ENCODE data around the gene P3R3URF.

DNA sequence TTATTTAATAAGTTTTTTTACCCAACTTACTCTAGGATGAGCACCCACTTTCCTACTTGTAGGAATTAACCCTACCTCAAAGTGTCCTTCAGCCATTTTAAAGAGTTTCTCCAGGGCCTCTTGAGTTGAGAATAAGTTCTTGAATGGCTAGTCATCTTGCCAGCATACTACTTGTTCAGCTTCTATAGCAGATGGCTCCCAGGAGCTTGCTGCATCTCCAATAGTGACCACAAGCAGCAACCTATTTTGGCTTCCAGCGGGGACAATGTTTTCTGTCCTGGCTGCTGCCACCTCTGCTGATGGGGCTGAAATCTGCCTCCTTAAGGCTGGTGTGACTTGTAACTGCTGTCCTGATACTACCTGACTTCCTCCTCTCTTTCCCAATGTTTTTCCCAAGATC is 23.1 kb downstream of the P3R3URF start:
- no peak for TF ChIP-seq KLF1 (tag by site-specific recombination; IDR thresholded peaks at IDR 0.05)
- TF ChIP-seq, protein P1, sequence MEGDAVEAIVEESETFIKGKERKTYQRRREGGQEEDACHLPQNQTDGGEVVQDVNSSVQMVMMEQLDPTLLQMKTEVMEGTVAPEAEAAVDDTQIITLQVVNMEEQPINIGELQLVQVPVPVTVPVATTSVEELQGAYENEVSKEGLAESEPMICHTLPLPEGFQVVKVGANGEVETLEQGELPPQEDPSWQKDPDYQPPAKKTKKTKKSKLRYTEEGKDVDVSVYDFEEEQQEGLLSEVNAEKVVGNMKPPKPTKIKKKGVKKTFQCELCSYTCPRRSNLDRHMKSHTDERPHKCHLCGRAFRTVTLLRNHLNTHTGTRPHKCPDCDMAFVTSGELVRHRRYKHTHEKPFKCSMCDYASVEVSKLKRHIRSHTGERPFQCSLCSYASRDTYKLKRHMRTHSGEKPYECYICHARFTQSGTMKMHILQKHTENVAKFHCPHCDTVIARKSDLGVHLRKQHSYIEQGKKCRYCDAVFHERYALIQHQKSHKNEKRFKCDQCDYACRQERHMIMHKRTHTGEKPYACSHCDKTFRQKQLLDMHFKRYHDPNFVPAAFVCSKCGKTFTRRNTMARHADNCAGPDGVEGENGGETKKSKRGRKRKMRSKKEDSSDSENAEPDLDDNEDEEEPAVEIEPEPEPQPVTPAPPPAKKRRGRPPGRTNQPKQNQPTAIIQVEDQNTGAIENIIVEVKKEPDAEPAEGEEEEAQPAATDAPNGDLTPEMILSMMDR (tag by site-specific recombination; IDR thresholded peaks at IDR 0.05) = no peak
- no peak for TF ChIP-seq ZNF747 (tag by site-specific recombination; IDR thresholded peaks at IDR 0.05)
- TF ChIP-seq ZNF292 (tag by site-specific recombination; IDR thresholded peaks at IDR 0.05; ENCODE audit: borderline replicate concordance, low read depth) = no peak
- TF ChIP-seq, protein P2, sequence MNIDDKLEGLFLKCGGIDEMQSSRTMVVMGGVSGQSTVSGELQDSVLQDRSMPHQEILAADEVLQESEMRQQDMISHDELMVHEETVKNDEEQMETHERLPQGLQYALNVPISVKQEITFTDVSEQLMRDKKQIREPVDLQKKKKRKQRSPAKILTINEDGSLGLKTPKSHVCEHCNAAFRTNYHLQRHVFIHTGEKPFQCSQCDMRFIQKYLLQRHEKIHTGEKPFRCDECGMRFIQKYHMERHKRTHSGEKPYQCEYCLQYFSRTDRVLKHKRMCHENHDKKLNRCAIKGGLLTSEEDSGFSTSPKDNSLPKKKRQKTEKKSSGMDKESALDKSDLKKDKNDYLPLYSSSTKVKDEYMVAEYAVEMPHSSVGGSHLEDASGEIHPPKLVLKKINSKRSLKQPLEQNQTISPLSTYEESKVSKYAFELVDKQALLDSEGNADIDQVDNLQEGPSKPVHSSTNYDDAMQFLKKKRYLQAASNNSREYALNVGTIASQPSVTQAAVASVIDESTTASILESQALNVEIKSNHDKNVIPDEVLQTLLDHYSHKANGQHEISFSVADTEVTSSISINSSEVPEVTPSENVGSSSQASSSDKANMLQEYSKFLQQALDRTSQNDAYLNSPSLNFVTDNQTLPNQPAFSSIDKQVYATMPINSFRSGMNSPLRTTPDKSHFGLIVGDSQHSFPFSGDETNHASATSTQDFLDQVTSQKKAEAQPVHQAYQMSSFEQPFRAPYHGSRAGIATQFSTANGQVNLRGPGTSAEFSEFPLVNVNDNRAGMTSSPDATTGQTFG (tag by site-specific recombination; IDR thresholded peaks at IDR 0.05; ENCODE audit: borderline replicate concordance) = no peak
- no peak for TF ChIP-seq ZNF791 (tag by site-specific recombination; IDR thresholded peaks at IDR 0.05)
- no peak for TF ChIP-seq ZNF670 (tag by site-specific recombination; IDR thresholded peaks at IDR 0.05; ENCODE audit: low read depth)
- TF ChIP-seq ZNF843 (tag by site-specific recombination; IDR thresholded peaks at IDR 0.05) = no peak
- TF ChIP-seq, protein P3, sequence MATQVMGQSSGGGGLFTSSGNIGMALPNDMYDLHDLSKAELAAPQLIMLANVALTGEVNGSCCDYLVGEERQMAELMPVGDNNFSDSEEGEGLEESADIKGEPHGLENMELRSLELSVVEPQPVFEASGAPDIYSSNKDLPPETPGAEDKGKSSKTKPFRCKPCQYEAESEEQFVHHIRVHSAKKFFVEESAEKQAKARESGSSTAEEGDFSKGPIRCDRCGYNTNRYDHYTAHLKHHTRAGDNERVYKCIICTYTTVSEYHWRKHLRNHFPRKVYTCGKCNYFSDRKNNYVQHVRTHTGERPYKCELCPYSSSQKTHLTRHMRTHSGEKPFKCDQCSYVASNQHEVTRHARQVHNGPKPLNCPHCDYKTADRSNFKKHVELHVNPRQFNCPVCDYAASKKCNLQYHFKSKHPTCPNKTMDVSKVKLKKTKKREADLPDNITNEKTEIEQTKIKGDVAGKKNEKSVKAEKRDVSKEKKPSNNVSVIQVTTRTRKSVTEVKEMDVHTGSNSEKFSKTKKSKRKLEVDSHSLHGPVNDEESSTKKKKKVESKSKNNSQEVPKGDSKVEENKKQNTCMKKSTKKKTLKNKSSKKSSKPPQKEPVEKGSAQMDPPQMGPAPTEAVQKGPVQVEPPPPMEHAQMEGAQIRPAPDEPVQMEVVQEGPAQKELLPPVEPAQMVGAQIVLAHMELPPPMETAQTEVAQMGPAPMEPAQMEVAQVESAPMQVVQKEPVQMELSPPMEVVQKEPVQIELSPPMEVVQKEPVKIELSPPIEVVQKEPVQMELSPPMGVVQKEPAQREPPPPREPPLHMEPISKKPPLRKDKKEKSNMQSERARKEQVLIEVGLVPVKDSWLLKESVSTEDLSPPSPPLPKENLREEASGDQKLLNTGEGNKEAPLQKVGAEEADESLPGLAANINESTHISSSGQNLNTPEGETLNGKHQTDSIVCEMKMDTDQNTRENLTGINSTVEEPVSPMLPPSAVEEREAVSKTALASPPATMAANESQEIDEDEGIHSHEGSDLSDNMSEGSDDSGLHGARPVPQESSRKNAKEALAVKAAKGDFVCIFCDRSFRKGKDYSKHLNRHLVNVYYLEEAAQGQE (tag by site-specific recombination; IDR thresholded peaks at IDR 0.05) = no peak
- TF ChIP-seq, protein P4, sequence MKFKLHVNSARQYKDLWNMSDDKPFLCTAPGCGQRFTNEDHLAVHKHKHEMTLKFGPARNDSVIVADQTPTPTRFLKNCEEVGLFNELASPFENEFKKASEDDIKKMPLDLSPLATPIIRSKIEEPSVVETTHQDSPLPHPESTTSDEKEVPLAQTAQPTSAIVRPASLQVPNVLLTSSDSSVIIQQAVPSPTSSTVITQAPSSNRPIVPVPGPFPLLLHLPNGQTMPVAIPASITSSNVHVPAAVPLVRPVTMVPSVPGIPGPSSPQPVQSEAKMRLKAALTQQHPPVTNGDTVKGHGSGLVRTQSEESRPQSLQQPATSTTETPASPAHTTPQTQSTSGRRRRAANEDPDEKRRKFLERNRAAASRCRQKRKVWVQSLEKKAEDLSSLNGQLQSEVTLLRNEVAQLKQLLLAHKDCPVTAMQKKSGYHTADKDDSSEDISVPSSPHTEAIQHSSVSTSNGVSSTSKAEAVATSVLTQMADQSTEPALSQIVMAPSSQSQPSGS (tag by site-specific recombination; IDR thresholded peaks at IDR 0.05; ENCODE audit: low read depth) = no peak
- TF ChIP-seq ZNF560 (tag by site-specific recombination; IDR thresholded peaks at IDR 0.05; ENCODE audit: borderline replicate concordance) = no peak
